ENCODE results near the gene PTPRN2.

- TF ChIP-seq CTCF (conservative IDR thresholded peaks at IDR 0.05) (no peak), EZH2 (IDR thresholded peaks at IDR 0.05; ENCODE audit: low read depth) (no peak)
Measured at GRCh38 chr7:158474488-158474887, 113.1 kb downstream of the PTPRN2 start.

All from PC-9 (cell line).